Measurements from ENCODE around the gene PHLDA3.

Gene PHLDA3

DNA sequence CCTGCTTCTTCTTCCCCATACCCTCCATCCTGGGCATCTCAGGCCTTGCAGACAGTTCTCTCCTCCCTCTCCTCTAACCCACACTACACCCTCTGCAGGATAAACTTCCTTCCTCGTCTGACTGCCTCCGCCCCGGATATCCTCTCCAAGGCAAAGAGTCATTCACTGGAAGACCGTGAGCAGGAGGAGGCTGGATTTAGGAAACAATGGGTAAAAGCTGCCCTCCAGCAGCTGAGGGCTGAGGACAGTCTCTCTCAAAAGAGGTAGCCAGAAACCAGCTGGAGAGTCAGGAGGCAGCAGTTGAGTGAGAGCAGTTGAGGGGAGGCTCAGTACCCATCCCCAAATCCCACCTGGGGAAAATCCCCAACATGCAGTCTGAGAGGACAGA lies 36.5 kb upstream of the PHLDA3 start:
- peak overlapping the region; percentile 88 for H3K4me2 ChIP-seq
- peaks cover 45% of the 10 kb centered on the region for H3K4me1 ChIP-seq (ENCODE audit: low read depth, poor library complexity, severe bottlenecking)
- H3K79me2 ChIP-seq (ENCODE audit: insufficient read depth, low read depth): no peaks in the 10 kb centered on the region; the same call in 1 of the 2 replicates
- no peak overlapping the region for H3K4me3 ChIP-seq (IDR thresholded peaks at IDR 0.05; ENCODE audit: insufficient read depth, low read depth, low read length)
- no peak overlapping the region for H2AFZ ChIP-seq (ENCODE audit: low read depth)
- H3K27me3 ChIP-seq (ENCODE audit: insufficient read depth, low read depth): no peaks in the 10 kb centered on the region
- no peaks in the 10 kb centered on the region for H3K36me3 ChIP-seq (ENCODE audit: insufficient read depth)
- H3K27ac ChIP-seq: peak overlapping the region; percentile 65; the same call in 1 of the 2 replicates
- peak overlapping the region; percentile 6; the same call in 1 of the 2 replicates for H3K9ac ChIP-seq
- TF ChIP-seq, protein P1, sequence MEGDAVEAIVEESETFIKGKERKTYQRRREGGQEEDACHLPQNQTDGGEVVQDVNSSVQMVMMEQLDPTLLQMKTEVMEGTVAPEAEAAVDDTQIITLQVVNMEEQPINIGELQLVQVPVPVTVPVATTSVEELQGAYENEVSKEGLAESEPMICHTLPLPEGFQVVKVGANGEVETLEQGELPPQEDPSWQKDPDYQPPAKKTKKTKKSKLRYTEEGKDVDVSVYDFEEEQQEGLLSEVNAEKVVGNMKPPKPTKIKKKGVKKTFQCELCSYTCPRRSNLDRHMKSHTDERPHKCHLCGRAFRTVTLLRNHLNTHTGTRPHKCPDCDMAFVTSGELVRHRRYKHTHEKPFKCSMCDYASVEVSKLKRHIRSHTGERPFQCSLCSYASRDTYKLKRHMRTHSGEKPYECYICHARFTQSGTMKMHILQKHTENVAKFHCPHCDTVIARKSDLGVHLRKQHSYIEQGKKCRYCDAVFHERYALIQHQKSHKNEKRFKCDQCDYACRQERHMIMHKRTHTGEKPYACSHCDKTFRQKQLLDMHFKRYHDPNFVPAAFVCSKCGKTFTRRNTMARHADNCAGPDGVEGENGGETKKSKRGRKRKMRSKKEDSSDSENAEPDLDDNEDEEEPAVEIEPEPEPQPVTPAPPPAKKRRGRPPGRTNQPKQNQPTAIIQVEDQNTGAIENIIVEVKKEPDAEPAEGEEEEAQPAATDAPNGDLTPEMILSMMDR (conservative IDR thresholded peaks at IDR 0.05; ENCODE audit: low read depth, low read length): no peak; the same call in 1 of the 2 replicates
- no peaks in the 10 kb centered on the region for H4K20me1 ChIP-seq (ENCODE audit: insufficient read depth)

DNA sequence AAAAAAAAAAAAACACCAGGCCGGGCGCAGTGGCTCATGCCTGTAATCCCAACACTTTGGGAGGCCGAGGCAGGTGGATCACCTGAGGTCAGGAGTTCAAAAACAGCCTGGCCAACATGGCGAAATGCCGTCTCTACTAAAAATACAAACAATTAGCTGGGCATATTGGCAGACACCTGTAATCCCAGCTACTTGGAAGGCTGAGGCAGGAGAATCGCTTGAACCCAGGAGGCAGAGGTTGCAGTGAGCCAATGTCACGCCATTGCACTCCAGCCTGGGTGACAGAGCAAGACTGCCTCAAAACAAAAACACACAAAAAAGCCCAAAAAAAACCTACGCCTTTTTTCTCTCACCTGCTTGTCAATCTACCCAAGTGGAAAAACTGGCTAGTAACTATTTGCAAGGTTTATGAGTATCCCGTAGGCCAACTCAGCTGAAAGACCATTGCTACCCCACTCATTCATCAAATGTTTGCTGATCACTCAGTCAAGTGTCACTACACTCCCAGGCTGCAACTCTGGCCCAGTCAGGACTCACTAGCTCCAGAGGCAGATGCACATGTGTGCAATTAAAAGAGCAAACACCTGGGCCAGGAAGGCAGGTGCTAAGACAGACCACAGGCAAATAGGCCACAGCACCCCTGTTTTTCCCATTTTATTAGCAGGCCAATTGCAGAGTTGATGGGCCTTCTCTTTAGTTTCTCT lies 36.0 kb upstream of the PHLDA3 start:
- TF ChIP-seq, protein P1 (conservative IDR thresholded peaks at IDR 0.05; ENCODE audit: low read depth, low read length): no peak; the same call in 1 of the 2 replicates
- H3K36me3 ChIP-seq (ENCODE audit: insufficient read depth): no peaks in the 10 kb centered on the region
- peak overlapping the region; percentile 88; the same call in 1 of the 2 replicates for H3K4me2 ChIP-seq
- H3K27me3 ChIP-seq (ENCODE audit: insufficient read depth, low read depth): no peaks in the 10 kb centered on the region
- no peaks in the 10 kb centered on the region for H4K20me1 ChIP-seq (ENCODE audit: insufficient read depth)
- no peak overlapping the region for H2AFZ ChIP-seq (ENCODE audit: low read depth)
- H3K4me1 ChIP-seq (ENCODE audit: low read depth, poor library complexity, severe bottlenecking): peaks cover 45% of the 10 kb centered on the region
- H3K79me2 ChIP-seq (ENCODE audit: insufficient read depth, low read depth): no peaks in the 10 kb centered on the region; the same call in 1 of the 2 replicates
- H3K4me3 ChIP-seq (IDR thresholded peaks at IDR 0.05; ENCODE audit: insufficient read depth, low read depth, low read length): no peak overlapping the region
- H3K9ac ChIP-seq: no peak overlapping the region; the same call in 1 of the 2 replicates
- H3K27ac ChIP-seq: no peak overlapping the region

DNA sequence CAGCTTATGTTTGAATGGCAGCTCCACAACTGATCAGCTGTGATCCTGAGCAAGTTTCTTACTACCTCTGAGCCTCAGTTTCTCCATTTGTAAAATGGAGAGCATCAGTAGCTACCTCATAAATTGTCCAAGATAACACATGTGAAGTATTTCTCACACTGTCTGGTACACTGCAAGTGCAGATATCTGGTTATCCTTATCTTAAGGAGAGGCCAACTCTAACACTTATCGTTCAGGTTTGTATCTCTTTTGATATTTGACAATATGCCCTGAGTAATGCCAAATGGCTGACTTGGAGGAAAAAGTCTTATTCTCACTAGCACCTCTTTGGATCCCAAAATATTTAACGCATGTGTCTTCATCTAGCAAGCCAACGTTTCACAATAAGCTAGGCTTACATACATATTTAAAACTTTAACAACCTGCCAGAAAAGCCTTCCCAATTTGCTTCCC lies 35.2 kb upstream of the PHLDA3 start:
- TF ChIP-seq, protein P1 (conservative IDR thresholded peaks at IDR 0.05; ENCODE audit: low read depth, low read length): no peak
- H3K27me3 ChIP-seq (ENCODE audit: insufficient read depth, low read depth): no peaks in the 10 kb centered on the region
- peaks cover 45% of the 10 kb centered on the region for H3K4me1 ChIP-seq (ENCODE audit: low read depth, poor library complexity, severe bottlenecking)
- no peak overlapping the region for H2AFZ ChIP-seq (ENCODE audit: low read depth)
- H3K79me2 ChIP-seq (ENCODE audit: insufficient read depth, low read depth): no peaks in the 10 kb centered on the region; the same call in 1 of the 2 replicates
- H3K9ac ChIP-seq: no peak overlapping the region
- no peaks in the 10 kb centered on the region for H3K36me3 ChIP-seq (ENCODE audit: insufficient read depth)
- H3K27ac ChIP-seq: no peak overlapping the region
- no peak overlapping the region for H3K4me2 ChIP-seq
- no peaks in the 10 kb centered on the region for H4K20me1 ChIP-seq (ENCODE audit: insufficient read depth)
- no peak overlapping the region for H3K4me3 ChIP-seq (IDR thresholded peaks at IDR 0.05; ENCODE audit: insufficient read depth, low read depth, low read length)

DNA sequence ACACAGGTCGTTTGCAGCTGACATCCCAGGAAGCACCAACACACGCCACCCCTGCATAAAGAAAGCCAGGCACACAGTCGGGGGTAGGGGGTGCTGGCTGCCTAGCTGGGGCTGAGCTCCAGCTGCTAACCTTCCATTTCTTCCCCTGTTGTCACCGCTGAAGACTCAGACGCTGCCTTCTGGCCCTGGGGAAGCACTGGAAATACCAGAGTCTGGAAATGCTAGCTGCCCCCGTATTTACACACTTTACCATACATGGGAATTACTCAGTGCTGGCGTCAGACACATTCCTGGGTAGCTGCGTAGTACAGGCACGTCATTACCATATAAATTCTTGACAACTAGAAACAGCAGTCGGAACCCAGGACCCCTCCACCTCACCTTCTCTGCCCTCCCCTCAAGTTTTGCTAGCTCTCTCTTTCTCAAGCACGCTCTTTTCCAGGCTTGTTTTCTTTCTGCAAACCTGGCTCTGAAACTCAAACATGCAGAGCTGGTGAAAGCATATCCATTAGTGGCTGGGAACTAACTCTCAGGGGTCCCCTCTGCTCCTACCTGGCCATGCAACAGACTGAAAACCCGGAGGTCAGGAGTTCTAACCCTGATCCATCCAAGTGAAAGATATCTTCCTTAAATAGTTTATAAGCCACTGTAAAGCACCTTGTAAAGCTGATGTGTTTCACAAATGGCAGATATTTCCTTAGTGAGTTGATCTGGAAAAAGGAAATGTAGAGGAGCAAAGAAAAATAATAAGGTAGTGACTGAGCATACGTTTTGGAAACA lies 34.6 kb upstream of the PHLDA3 start:
- Histone ChIP-seq H4K20me1 (ENCODE audit: insufficient read depth) (no peaks in the 10 kb centered on the region), H3K79me2 (ENCODE audit: insufficient read depth, low read depth) (no peaks in the 10 kb centered on the region; the same call in 1 of the 2 replicates), H3K4me3 (IDR thresholded peaks at IDR 0.05; ENCODE audit: insufficient read depth, low read depth, low read length) (no peak overlapping the region), H3K9ac (no peak overlapping the region), H3K4me2 (no peak overlapping the region), H3K4me1 (ENCODE audit: low read depth, poor library complexity, severe bottlenecking) (peaks cover 39% of the 10 kb centered on the region), H3K36me3 (ENCODE audit: insufficient read depth) (no peaks in the 10 kb centered on the region), H3K27ac (no peak overlapping the region), H2AFZ (ENCODE audit: low read depth) (no peak overlapping the region), H3K27me3 (ENCODE audit: insufficient read depth, low read depth) (no peaks in the 10 kb centered on the region)
- TF ChIP-seq, protein P1 (conservative IDR thresholded peaks at IDR 0.05; ENCODE audit: low read depth, low read length): no peak
